ENCODE measurements around the gene TNNT3.

- TF ChIP-seq CTCF (IDR thresholded peaks at IDR 0.05) = no peak
- no peak for TF ChIP-seq POLR2A (IDR thresholded peaks at IDR 0.05)
These were observed 63.5 kb downstream of the TNNT3 start for GRCh38 chr11:1982873-1983600.

All from heart left ventricle (tissue), 13 donors.